ENCODE results near the gene MRPL54.

DNA sequence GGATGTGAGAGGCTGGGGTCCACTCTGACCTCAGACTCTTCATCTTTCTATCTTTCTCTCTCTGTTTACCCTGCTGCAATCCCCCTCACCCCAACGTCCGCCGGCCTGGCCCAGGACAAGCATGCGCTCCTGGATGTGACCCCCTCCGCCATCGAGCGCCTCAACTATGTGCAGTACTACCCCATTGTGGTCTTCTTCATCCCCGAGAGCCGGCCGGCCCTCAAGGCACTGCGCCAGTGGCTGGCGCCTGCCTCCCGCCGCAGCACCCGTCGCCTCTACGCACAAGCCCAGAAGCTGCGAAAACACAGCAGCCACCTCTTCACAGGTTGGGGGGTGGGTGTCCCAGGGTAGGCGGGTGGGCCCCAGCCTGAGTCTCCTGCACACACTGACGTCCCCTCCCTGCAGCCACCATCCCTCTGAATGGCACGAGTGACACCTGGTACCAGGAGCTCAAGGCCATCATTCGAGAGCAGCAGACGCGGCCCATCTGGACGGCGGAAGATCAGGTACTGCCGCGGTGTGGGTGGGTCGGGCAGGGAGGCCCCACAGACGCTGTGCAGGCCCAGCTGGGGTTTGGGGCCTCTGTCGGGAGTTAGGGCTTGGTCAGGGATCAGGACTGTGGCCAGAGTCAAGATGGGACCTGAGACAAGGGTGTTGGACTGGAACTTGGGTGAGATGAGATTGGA, 16.0 kb upstream of the MRPL54 start:
- TF ChIP-seq, protein P1, sequence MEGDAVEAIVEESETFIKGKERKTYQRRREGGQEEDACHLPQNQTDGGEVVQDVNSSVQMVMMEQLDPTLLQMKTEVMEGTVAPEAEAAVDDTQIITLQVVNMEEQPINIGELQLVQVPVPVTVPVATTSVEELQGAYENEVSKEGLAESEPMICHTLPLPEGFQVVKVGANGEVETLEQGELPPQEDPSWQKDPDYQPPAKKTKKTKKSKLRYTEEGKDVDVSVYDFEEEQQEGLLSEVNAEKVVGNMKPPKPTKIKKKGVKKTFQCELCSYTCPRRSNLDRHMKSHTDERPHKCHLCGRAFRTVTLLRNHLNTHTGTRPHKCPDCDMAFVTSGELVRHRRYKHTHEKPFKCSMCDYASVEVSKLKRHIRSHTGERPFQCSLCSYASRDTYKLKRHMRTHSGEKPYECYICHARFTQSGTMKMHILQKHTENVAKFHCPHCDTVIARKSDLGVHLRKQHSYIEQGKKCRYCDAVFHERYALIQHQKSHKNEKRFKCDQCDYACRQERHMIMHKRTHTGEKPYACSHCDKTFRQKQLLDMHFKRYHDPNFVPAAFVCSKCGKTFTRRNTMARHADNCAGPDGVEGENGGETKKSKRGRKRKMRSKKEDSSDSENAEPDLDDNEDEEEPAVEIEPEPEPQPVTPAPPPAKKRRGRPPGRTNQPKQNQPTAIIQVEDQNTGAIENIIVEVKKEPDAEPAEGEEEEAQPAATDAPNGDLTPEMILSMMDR (conservative IDR thresholded peaks at IDR 0.05) = no peak
- TF ChIP-seq ZFX (IDR thresholded peaks at IDR 0.05) = no peak

All from C4-2B (cell line).